H1 (cell line): ENCODE results near the gene PDE9A. TPM values are rescaled to one million over a fixed set of nuclear protein-coding genes. Genes with fewer than 3 reads are reported as not detected.

Source experiments
- CTCF ChIA-PET: fragments of 300-600 bp; sonication (Branson Sonifier 250); formaldehyde crosslinking; loops from one replicate; lab custom pipeline; 2021; ENCODE audit not compliant: partially characterized antibody; lab: Charles Lee
- POLR2A ChIA-PET: fragments of 300-600 bp; sonication (Branson Sonifier 250); formaldehyde crosslinking; loops from one replicate; lab custom pipeline; 2021; ENCODE audit warnings: inconsistent platforms; ENCODE audit not compliant: partially characterized antibody; lab: Charles Lee
- DNase-seq, 2 experiments: peaks; one replicate each; pipeline versions ENCODE4 v3.0.0 to v3.0.0-alpha.2; 2010 to 2022; ENCODE audit warnings: low spot score in 2 of 2, low read depth in 1 of 2, mixed read lengths in 1 of 2
- FAIRE-seq: peaks from 2 replicates; lab custom pipeline; 2011; peaks lifted over from hg19 to GRCh38; lab: Jason Lieb, UNC
- H2AFZ ChIP-seq: 2 replicates; pipeline ENCODE4 v1.8.1; 2012; ENCODE audit warnings: low read length, inconsistent platforms
- H2AK5ac ChIP-seq: 2 replicates; pipeline ENCODE4 v1.6.1; 2013; ENCODE audit warnings: low read depth, low read length
- H2BK120ac ChIP-seq: replicated peaks from 2 replicates; pipeline ENCODE3; 2013; ENCODE audit warnings: low read depth, low read length, inconsistent platforms
- H2BK12ac ChIP-seq: 2 replicates; pipeline ENCODE4 v1.6.1; 2013; ENCODE audit warnings: low read depth, low read length
- H2BK15ac ChIP-seq: 2 replicates; pipeline ENCODE4 v1.6.1; 2013; ENCODE audit warnings: low read length
- H2BK20ac ChIP-seq: 2 replicates; pipeline ENCODE4 v1.6.1; 2013; ENCODE audit warnings: low read length
- H2BK5ac ChIP-seq: 2 replicates; pipeline ENCODE4 v1.6.1; 2013; ENCODE audit warnings: low read depth, low read length
- H3K14ac ChIP-seq: 2 replicates; pipeline ENCODE4 v1.6.1; 2013; ENCODE audit warnings: inconsistent platforms; ENCODE audit not compliant: insufficient read length
- H3K18ac ChIP-seq: 2 replicates; pipeline ENCODE4 v1.6.1; 2013; ENCODE audit warnings: low read length; ENCODE audit errors: extremely low read depth
- H3K23ac ChIP-seq: 2 replicates; pipeline ENCODE4 v1.6.1; 2013; ENCODE audit warnings: inconsistent platforms; ENCODE audit not compliant: insufficient read length
- H3K23me2 ChIP-seq: 2 replicates; pipeline ENCODE4 v1.6.1; 2013; ENCODE audit warnings: low read depth, low read length
- H3K27ac ChIP-seq: 2 replicates; pipeline ENCODE4 v1.6.1; 2011; ENCODE audit warnings: low read depth, low read length, inconsistent platforms
- H3K27me3 ChIP-seq, 4 experiments: replicated peaks in 1 of 4; 1 replicate in 1 of 4; 2 replicates in 3 of 4; pipeline versions ENCODE4 v1.6.1 to v1.8.1; 2011 to 2013; ENCODE audit warnings: low read length in 3 of 4, mild to moderate bottlenecking in 3 of 4, inconsistent platforms in 2 of 4, mixed read lengths in 2 of 4, moderate library complexity in 1 of 4; ENCODE audit not compliant: control insufficient read depth in 3 of 4, insufficient read depth in 3 of 4; ENCODE audit errors: extremely low read depth in 1 of 4
- H3K36me3 ChIP-seq, 4 experiments: 2 replicates each; pipeline versions ENCODE4 v1.6.1 to v1.8.1; 2011 to 2013; ENCODE audit warnings: mild to moderate bottlenecking in 4 of 4, low read length in 3 of 4, moderate library complexity in 2 of 4, control low read depth in 1 of 4, inconsistent platforms in 1 of 4; ENCODE audit not compliant: insufficient read depth in 4 of 4, control insufficient read depth in 2 of 4
- H3K4ac ChIP-seq: replicated peaks from 2 replicates; pipeline ENCODE3; 2013; ENCODE audit warnings: low read length, low read depth, mixed read lengths, inconsistent platforms; ENCODE audit not compliant: insufficient read length
- H3K4me1 ChIP-seq, 4 experiments: replicated peaks in 1 of 4; 1 replicate in 1 of 4; 2 replicates in 3 of 4; pipeline versions ENCODE4 v1.6.1 to v1.8.1; 2011 to 2013; ENCODE audit warnings: low read length in 3 of 4, inconsistent platforms in 2 of 4, mixed read lengths in 1 of 4; ENCODE audit not compliant: insufficient read depth in 4 of 4, control insufficient read depth in 3 of 4
- H3K4me2 ChIP-seq, 2 experiments: 2 replicates each; pipeline versions ENCODE4 v1.6.1 to v1.8.1; 2011 to 2013; ENCODE audit warnings: low read depth in 2 of 2, low read length in 2 of 2, control low read depth in 1 of 2, inconsistent platforms in 1 of 2, mild to moderate bottlenecking in 1 of 2; ENCODE audit not compliant: insufficient read depth in 1 of 2
- H3K4me3 ChIP-seq, 4 experiments: fragments of 200-600, 300-600 bp in 1 of 4; sonication (generic), shearing (Covaris generic), sonication (Bioruptor Twin) in 1 of 4; 2 replicates each; pipeline versions ENCODE4 v1.5.1 to v1.8.1; 2011 to 2016; ENCODE audit warnings: low read length in 4 of 4, low read depth in 3 of 4, control low read depth in 2 of 4, inconsistent platforms in 2 of 4, mild to moderate bottlenecking in 2 of 4, mixed read lengths in 1 of 4, moderate library complexity in 1 of 4; ENCODE audit not compliant: insufficient read depth in 2 of 4; ENCODE audit errors: extremely low read depth in 1 of 4
- H3K56ac ChIP-seq: replicated peaks from 2 replicates; pipeline ENCODE3; 2013; ENCODE audit warnings: low read depth, mild to moderate bottlenecking, mixed read lengths, low read length, inconsistent platforms; ENCODE audit not compliant: insufficient read length
- H3K79me1 ChIP-seq: 2 replicates; pipeline ENCODE4 v1.6.1; 2013; ENCODE audit warnings: low read depth, low read length, control low read depth
- H3K79me2 ChIP-seq, 2 experiments: 2 replicates each; pipeline versions ENCODE4 v1.6.1 to v1.8.1; 2012 to 2013; ENCODE audit warnings: low read length in 2 of 2, mild to moderate bottlenecking in 2 of 2, inconsistent platforms in 1 of 2; ENCODE audit not compliant: insufficient read depth in 2 of 2, control insufficient read depth in 1 of 2
- H3K9ac ChIP-seq, 4 experiments: replicated peaks in 1 of 4; 1 replicate in 1 of 4; 2 replicates in 3 of 4; pipeline versions ENCODE4 v1.6.1 to v1.8.1; 2011 to 2013; ENCODE audit warnings: low read depth in 3 of 4, low read length in 3 of 4, control low read depth in 2 of 4, mild to moderate bottlenecking in 2 of 4, moderate library complexity in 2 of 4, inconsistent platforms in 1 of 4; ENCODE audit errors: extremely low read depth in 1 of 4
- H3K9me3 ChIP-seq, 2 experiments: 2 replicates each; pipeline versions ENCODE4 v1.6.1 to v1.8.1; 2012 to 2013; ENCODE audit warnings: mild to moderate bottlenecking in 2 of 2, moderate library complexity in 2 of 2, control low read depth in 1 of 2, inconsistent platforms in 1 of 2, low read depth in 1 of 2, low read length in 1 of 2, mixed read lengths in 1 of 2; ENCODE audit not compliant: insufficient read depth in 2 of 2
- H4K20me1 ChIP-seq, 2 experiments: replicated peaks in 1 of 2; 2 replicates each; pipeline versions ENCODE3 to v1.8.1; 2011 to 2013; ENCODE audit warnings: inconsistent platforms in 2 of 2, low read length in 2 of 2, mild to moderate bottlenecking in 1 of 2; ENCODE audit not compliant: insufficient read depth in 2 of 2, control insufficient read depth in 1 of 2
- H4K5ac ChIP-seq: 2 replicates; pipeline ENCODE4 v1.6.1; 2013; ENCODE audit warnings: low read length, low read depth, mixed read lengths, inconsistent platforms; ENCODE audit not compliant: insufficient read length
- H4K8ac ChIP-seq: 2 replicates; pipeline ENCODE4 v1.8.0; 2013; ENCODE audit warnings: mild to moderate bottlenecking, moderate library complexity, low read length, inconsistent platforms; ENCODE audit not compliant: insufficient read depth; ENCODE audit errors: extremely low read depth
- H4K91ac ChIP-seq: replicated peaks from 2 replicates; pipeline ENCODE3; 2013; ENCODE audit warnings: low read length, mixed read lengths, inconsistent platforms; ENCODE audit not compliant: insufficient read length
- CBX5 ChIP-seq: fragments of 300-800, 300-1000 bp; sonication (generic); IDR thresholded peaks from 2 replicates; pipeline ENCODE4 v1.7.1; 2016; ENCODE audit warnings: antibody characterized with exemption, low read length, low read depth
- CTCF ChIP-seq, 3 experiments: IDR thresholded peaks; 1 replicate in 2 of 3; 2 replicates in 1 of 3; pipeline versions ENCODE4 v1.5.1 to v1.6.1; 2011; ENCODE audit warnings: low read length in 3 of 3, mild to moderate bottlenecking in 3 of 3, inconsistent platforms in 2 of 3, low read depth in 1 of 3, moderate library complexity in 1 of 3; ENCODE audit not compliant: insufficient read depth in 1 of 3; ENCODE audit errors: control extremely low read depth in 1 of 3
- MAFK ChIP-seq: IDR thresholded peaks from 2 replicates; pipeline ENCODE4 v1.6.1; 2012; ENCODE audit warnings: low read depth, mild to moderate bottlenecking, improper control_type of control experiment, low read length
- SIN3A ChIP-seq, 2 experiments: IDR thresholded peaks in 1 of 2; conservative IDR thresholded peaks in 1 of 2; 2 replicates each; pipeline ENCODE4 v1.6.1; 2011 to 2012; ENCODE audit warnings: low read length in 2 of 2, improper control_type of control experiment in 1 of 2, low read depth in 1 of 2, mild to moderate bottlenecking in 1 of 2
- SP4 ChIP-seq: IDR thresholded peaks from 2 replicates; pipeline ENCODE4 v1.6.1; 2012; ENCODE audit warnings: low read length, inconsistent platforms
- USF2 ChIP-seq: IDR thresholded peaks from 2 replicates; pipeline ENCODE4 v1.6.1; 2011; ENCODE audit warnings: low read length, improper control_type of control experiment
- WGBS, 2 experiments: shearing (Covaris generic) in 1 of 2; methylation state at CpG; one replicate each; pipeline versions ENCODE4 v1.1.6 to v1.1.7; 2013 to 2015; ENCODE audit warnings: low lambda C conversion rate in 2 of 2, mixed read lengths in 2 of 2, inconsistent platforms in 1 of 2, low coverage in 1 of 2, missing lambda C conversion rate in 1 of 2; ENCODE audit not compliant: insufficient replicate concordance in 2 of 2, insufficient coverage in 1 of 2, insufficient read length in 1 of 2; ENCODE audit errors: extremely low coverage in 1 of 2, missing lambda C conversion rate in 1 of 2; 5-methylcytosine and 5-hydroxymethylcytosine counted together
- polyA plus RNA-seq, 7 experiments: library from polyadenylated mRNA; depleted of rRNA in 3 of 7; stranded (reverse) in 5 of 7; unstranded in 2 of 7; fragments of >200 nt in 5 of 7; fragments of 200-250 nt in 2 of 7; gene quantifications; 1 replicate in 5 of 7; 2 replicates in 1 of 7; 4 replicates in 1 of 7; pipeline versions ENCODE4 v1.2.1 to v1.2.3, GENCODE V29; 2011 to 2013; ENCODE audit warnings: missing spikeins in 2 of 7, mixed read lengths in 2 of 7
- total RNA-seq: library from RNA; stranded (reverse); fragmentation: NEBNext Ultra II Directional; extraction: Animal tissue kit (Norgen Biotek cat#: 25700); gene quantifications from 2 replicates; pipeline ENCODE4 v1.2.1, GENCODE V29; 2021

Gene PDE9A
- total and polyA plus RNA-seq, 2 of the 8 experiments (the other 6 are each of a cell fraction or from before 2014, with no cell fraction given) = 39.2 to 45.9 TPM

- peak overlapping the region; percentile 86; the same call in 1 of the 2 replicates for H2BK20ac ChIP-seq
- no peak overlapping the region for H2BK120ac ChIP-seq
- H3K9me3 ChIP-seq = no peaks in the 10 kb centered on the region
- 0 out of 2 replicates have a peak overlapping the region, but pooled peaks have one; percentile 2 for H2AK5ac ChIP-seq
- peak overlapping the region; percentile 86 for H4K8ac ChIP-seq
- no peak overlapping the region for H3K23ac ChIP-seq
- peaks cover 13 to 41% (median 36%) of the 10 kb centered on the region in 4 experiments for H3K4me1 ChIP-seq
- peak overlapping the region; percentile 96 to 98 for H3K4me2 ChIP-seq
- peaks cover 14 to 19% of the 10 kb centered on the region in 2 experiments for H4K20me1 ChIP-seq
- peak overlapping the region; percentile 75 for H4K91ac ChIP-seq
- H3K18ac ChIP-seq = peak overlapping the region; percentile 71
- peaks cover 0 to 33% of the 10 kb centered on the region in 2 experiments; a peak in 2 of 4 replicates for H3K79me2 ChIP-seq
- no peak overlapping the region for H2BK15ac ChIP-seq
- peak overlapping the region; percentile 64 to 92 (median 76) for H3K4me3 ChIP-seq
- no peak overlapping the region for H3K14ac ChIP-seq
- 0 out of 2 replicates have a peak overlapping the region, but pooled peaks have one; percentile 60 for H2BK5ac ChIP-seq
- 13% methylated on average over 21 of the region's 24 CpGs; no CpG with 5 or more reads in 1 of the 2 experiments for WGBS, 2 experiments
- peaks cover 0 to 4% (median 0%) of the 10 kb centered on the region in 4 experiments; a peak in 3 of 8 replicates for H3K36me3 ChIP-seq
- FAIRE-seq (no peak), DNase-seq (peak in 1 of 2 experiments; percentile 75)
- POLR2A ChIA-PET = interaction anchor here (1.1 to 2.1 kb wide), 5 partner anchors 9 to 627 kb away, joined by 3 to 6 read pairs (median 4); no protein-coding TSS in a partner anchor
- H4K5ac ChIP-seq = peak overlapping the region; percentile 54
- H3K4ac ChIP-seq = no peak overlapping the region
- peak overlapping the region; percentile 79 for H3K56ac ChIP-seq
- H3K23me2 ChIP-seq = peaks cover 12% of the 10 kb centered on the region; the same call in 1 of the 2 replicates
- H3K79me1 ChIP-seq = peaks cover 18% of the 10 kb centered on the region
- 0 out of 2 replicates have a peak overlapping the region, but pooled peaks have one; percentile 1 for H2BK12ac ChIP-seq
- CTCF ChIA-PET = interaction anchor here (0.7 to 10.8 kb wide), 19 partner anchors 9 to 209 kb away, joined by 3 to 112 read pairs (median 4); no protein-coding TSS in a partner anchor
- H3K9ac ChIP-seq = peak overlapping the region in 2 of 4 experiments; percentile 8 to 32; a peak in 2 of 7 replicates
- H3K27me3 ChIP-seq = no peaks in the 10 kb centered on the region; a peak in 2 of 7 replicates
- peak overlapping the region; percentile 26; the same call in 1 of the 2 replicates for H2AFZ ChIP-seq
- H3K27ac ChIP-seq = 0 out of 2 replicates have a peak overlapping the region, but pooled peaks have one; percentile 31
- TF ChIP-seq SP4 = no peak
- TF ChIP-seq CTCF (IDR thresholded peaks at IDR 0.05; ENCODE audit: control extremely low read depth in 1 of 3, insufficient read depth in 1 of 3, low read depth in 1 of 3, low read length in 3 of 3) = peak in 2 of 3 experiments; percentile 64 to 66; a peak in 3 of 4 replicates
- no peak for TF ChIP-seq CBX5
- TF ChIP-seq USF2 = no peak
- TF ChIP-seq MAFK = no peak
- peak in 1 of 2 experiments; percentile 15; a peak in 1 of 4 replicates for TF ChIP-seq SIN3A (conservative IDR thresholded peaks at IDR 0.05 in 1 of 2, IDR thresholded peaks at IDR 0.05 in 1 of 2; ENCODE audit: low read depth in 1 of 2, low read length in 2 of 2)
Observed at GRCh38 chr21:42652527-42653230, 742 bp upstream of the PDE9A start.
